Panc1 (cell line): ENCODE measurements around the gene KLHDC9.

Experiments used
- POLR2AphosphoS5 ChIP-seq: IDR thresholded peaks from 2 replicates; pipeline ENCODE4 v1.6.1; 2012; ENCODE audit warnings: mild to moderate bottlenecking, low read depth, low read length, moderate library complexity
- REST ChIP-seq, 2 experiments: IDR thresholded peaks; 2 replicates each; pipeline ENCODE4 v1.6.1; 2011 to 2012; ENCODE audit warnings: low read depth in 2 of 2, control low read depth in 1 of 2, low read length in 1 of 2, mild to moderate bottlenecking in 1 of 2, moderate library complexity in 1 of 2; ENCODE audit not compliant: insufficient read depth in 1 of 2
- SIN3A ChIP-seq: IDR thresholded peaks from 2 replicates; pipeline ENCODE4 v1.6.1; 2012; ENCODE audit warnings: low read depth, mild to moderate bottlenecking, low read length, moderate library complexity, borderline replicate concordance; ENCODE audit not compliant: insufficient read depth
- TCF7L2 ChIP-seq: IDR thresholded peaks from 2 replicates; pipeline ENCODE4 v1.6.1; 2011; ENCODE audit warnings: mild to moderate bottlenecking, low read depth, low read length, inconsistent platforms
- TF ChIP-seq, protein P1 (sequence below): fragments of 450-650 bp; IDR thresholded peaks from 2 replicates; pipeline ENCODE4 v1.5.1; 2017; ENCODE audit warnings: mild to moderate bottlenecking

- TF ChIP-seq, protein P1, sequence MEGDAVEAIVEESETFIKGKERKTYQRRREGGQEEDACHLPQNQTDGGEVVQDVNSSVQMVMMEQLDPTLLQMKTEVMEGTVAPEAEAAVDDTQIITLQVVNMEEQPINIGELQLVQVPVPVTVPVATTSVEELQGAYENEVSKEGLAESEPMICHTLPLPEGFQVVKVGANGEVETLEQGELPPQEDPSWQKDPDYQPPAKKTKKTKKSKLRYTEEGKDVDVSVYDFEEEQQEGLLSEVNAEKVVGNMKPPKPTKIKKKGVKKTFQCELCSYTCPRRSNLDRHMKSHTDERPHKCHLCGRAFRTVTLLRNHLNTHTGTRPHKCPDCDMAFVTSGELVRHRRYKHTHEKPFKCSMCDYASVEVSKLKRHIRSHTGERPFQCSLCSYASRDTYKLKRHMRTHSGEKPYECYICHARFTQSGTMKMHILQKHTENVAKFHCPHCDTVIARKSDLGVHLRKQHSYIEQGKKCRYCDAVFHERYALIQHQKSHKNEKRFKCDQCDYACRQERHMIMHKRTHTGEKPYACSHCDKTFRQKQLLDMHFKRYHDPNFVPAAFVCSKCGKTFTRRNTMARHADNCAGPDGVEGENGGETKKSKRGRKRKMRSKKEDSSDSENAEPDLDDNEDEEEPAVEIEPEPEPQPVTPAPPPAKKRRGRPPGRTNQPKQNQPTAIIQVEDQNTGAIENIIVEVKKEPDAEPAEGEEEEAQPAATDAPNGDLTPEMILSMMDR = no peak
- no peak for TF ChIP-seq REST (IDR thresholded peaks at IDR 0.05; ENCODE audit: insufficient read depth in 1 of 2, low read depth in 2 of 2, low read length in 1 of 2)
- TF ChIP-seq POLR2AphosphoS5 = no peak
- TF ChIP-seq SIN3A = no peak
- no peak for TF ChIP-seq TCF7L2
Observed at GRCh38 chr1:161077426-161077825, 20.7 kb upstream of the KLHDC9 start.
